PC-3 (cell line): ENCODE results near the gene CCDC30.

ENCODE experiments used
- EZH2 ChIP-seq: fragments of 300-600 bp; sonication (generic); IDR thresholded peaks from one replicate; pipeline ENCODE4 v1.6.1; 2017; ENCODE audit warnings: antibody characterized with exemption, mild to moderate bottlenecking, low read length; ENCODE audit not compliant: unreplicated experiment
- EZH2phosphoT487 ChIP-seq: fragments of 300-600 bp; sonication (generic); IDR thresholded peaks from 2 replicates; pipeline ENCODE4 v1.6.1; 2018; ENCODE audit warnings: mild to moderate bottlenecking, antibody characterized with exemption, low read length, borderline replicate concordance
- TF ChIP-seq, protein P1 (sequence below): fragments of 300-600 bp; sonication (generic); conservative IDR thresholded peaks from 2 replicates; pipeline ENCODE4 v1.5.1; 2017; ENCODE audit warnings: antibody characterized with exemption, low read depth, mild to moderate bottlenecking, low read length

DNA sequence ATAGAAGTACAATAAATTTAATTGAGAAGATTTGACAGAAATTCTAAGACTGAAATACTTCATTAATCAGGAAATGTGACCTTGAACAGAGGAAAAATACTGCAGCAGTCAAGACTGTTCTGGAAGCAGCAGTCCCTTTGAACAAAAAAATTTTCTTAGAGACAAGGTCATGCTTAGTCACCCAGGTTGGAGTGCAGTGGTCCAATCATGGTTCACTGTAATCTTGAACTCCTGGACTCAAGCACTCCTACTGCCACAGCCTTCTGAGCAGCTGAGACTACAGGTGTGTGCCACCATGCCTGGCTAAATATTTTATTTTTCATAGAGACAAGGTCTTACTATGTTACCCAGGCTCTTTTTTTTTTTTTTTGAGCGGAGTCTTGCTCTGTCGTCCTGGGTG is 1.9 kb upstream of the CCDC30 start:
- TF ChIP-seq, protein P1, sequence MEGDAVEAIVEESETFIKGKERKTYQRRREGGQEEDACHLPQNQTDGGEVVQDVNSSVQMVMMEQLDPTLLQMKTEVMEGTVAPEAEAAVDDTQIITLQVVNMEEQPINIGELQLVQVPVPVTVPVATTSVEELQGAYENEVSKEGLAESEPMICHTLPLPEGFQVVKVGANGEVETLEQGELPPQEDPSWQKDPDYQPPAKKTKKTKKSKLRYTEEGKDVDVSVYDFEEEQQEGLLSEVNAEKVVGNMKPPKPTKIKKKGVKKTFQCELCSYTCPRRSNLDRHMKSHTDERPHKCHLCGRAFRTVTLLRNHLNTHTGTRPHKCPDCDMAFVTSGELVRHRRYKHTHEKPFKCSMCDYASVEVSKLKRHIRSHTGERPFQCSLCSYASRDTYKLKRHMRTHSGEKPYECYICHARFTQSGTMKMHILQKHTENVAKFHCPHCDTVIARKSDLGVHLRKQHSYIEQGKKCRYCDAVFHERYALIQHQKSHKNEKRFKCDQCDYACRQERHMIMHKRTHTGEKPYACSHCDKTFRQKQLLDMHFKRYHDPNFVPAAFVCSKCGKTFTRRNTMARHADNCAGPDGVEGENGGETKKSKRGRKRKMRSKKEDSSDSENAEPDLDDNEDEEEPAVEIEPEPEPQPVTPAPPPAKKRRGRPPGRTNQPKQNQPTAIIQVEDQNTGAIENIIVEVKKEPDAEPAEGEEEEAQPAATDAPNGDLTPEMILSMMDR = no peak
- TF ChIP-seq EZH2 (no peak), EZH2phosphoT487 (no peak)
